Trophoblast cell (in vitro differentiated cells and primary cell): ENCODE measurements around the gene AMPH.

Source experiments
- DNase-seq, 2 donors: peaks; one replicate each; pipeline ENCODE4 v3.0.0-alpha.2; 2016
- H2AFZ ChIP-seq: 2 replicates; pipeline ENCODE4 v1.6.1; 2013; ENCODE audit warnings: low read length, moderate library complexity, mild to moderate bottlenecking; ENCODE audit not compliant: insufficient read depth, poor library complexity
- H2AK5ac ChIP-seq: 2 replicates; pipeline ENCODE4 v1.6.1; 2013; ENCODE audit warnings: mild to moderate bottlenecking, low read length
- H2BK120ac ChIP-seq: 2 replicates; pipeline ENCODE4 v1.6.1; 2013; ENCODE audit warnings: low read length, mild to moderate bottlenecking, moderate library complexity; ENCODE audit not compliant: insufficient read depth, poor library complexity
- H2BK12ac ChIP-seq: 2 replicates; pipeline ENCODE4 v1.6.1; 2013; ENCODE audit warnings: mild to moderate bottlenecking, low read length, moderate library complexity
- H2BK5ac ChIP-seq: 2 replicates; pipeline ENCODE4 v1.6.1; 2013; ENCODE audit warnings: low read length, low read depth, moderate library complexity, mild to moderate bottlenecking; ENCODE audit not compliant: poor library complexity
- H3K14ac ChIP-seq: 2 replicates; pipeline ENCODE4 v1.6.1; 2013; ENCODE audit warnings: mild to moderate bottlenecking, low read length
- H3K18ac ChIP-seq: 2 replicates; pipeline ENCODE4 v1.6.1; 2013; ENCODE audit warnings: mild to moderate bottlenecking, low read length
- H3K23ac ChIP-seq: 2 replicates; pipeline ENCODE4 v1.6.1; 2013; ENCODE audit warnings: low read length
- H3K27ac ChIP-seq: 2 replicates; pipeline ENCODE4 v1.5.1; 2013; ENCODE audit warnings: low read depth, mild to moderate bottlenecking, inconsistent platforms, low read length, moderate library complexity
- H3K27me3 ChIP-seq: 2 replicates; pipeline ENCODE4 v1.6.1; 2013; ENCODE audit warnings: inconsistent platforms, mild to moderate bottlenecking, low read length, moderate library complexity; ENCODE audit not compliant: insufficient read depth
- H3K36me3 ChIP-seq, 2 experiments: 1 replicate in 1 of 2; 2 replicates in 1 of 2; pipeline ENCODE4 v1.6.1; 2013; ENCODE audit warnings: low read length in 2 of 2, mild to moderate bottlenecking in 2 of 2, moderate library complexity in 1 of 2; ENCODE audit not compliant: insufficient read depth in 2 of 2, control insufficient read depth in 1 of 2
- H3K4ac ChIP-seq: 2 replicates; pipeline ENCODE4 v1.6.1; 2013; ENCODE audit warnings: low read depth, mild to moderate bottlenecking, low read length, moderate library complexity
- H3K4me1 ChIP-seq, 2 experiments: 1 replicate in 1 of 2; 2 replicates in 1 of 2; pipeline ENCODE4 v1.6.1; 2013; ENCODE audit warnings: low read length in 2 of 2, mild to moderate bottlenecking in 2 of 2, moderate library complexity in 1 of 2; ENCODE audit not compliant: insufficient read depth in 2 of 2, control insufficient read depth in 1 of 2
- H3K4me2 ChIP-seq: 2 replicates; pipeline ENCODE4 v1.6.1; 2013; ENCODE audit warnings: inconsistent platforms, mild to moderate bottlenecking, low read length, moderate library complexity
- H3K4me3 ChIP-seq: 2 replicates; pipeline ENCODE4 v1.5.1; 2013; ENCODE audit warnings: mild to moderate bottlenecking, low read depth, low read length, inconsistent platforms
- H3K79me1 ChIP-seq: one replicate; pipeline ENCODE4 v1.6.1; 2013; ENCODE audit warnings: low read length
- H3K79me2 ChIP-seq: 2 replicates; pipeline ENCODE4 v1.6.1; 2013; ENCODE audit warnings: low read length, mild to moderate bottlenecking; ENCODE audit not compliant: control insufficient read depth, insufficient read depth, poor library complexity
- H3K9ac ChIP-seq: 2 replicates; pipeline ENCODE4 v1.6.1; 2013; ENCODE audit warnings: mild to moderate bottlenecking, low read length
- H3K9me3 ChIP-seq: 2 replicates; pipeline ENCODE4 v1.6.1; 2013; ENCODE audit warnings: low read depth, mild to moderate bottlenecking, control low read depth, inconsistent platforms, low read length; ENCODE audit not compliant: insufficient read depth
- H4K12ac ChIP-seq: 2 replicates; pipeline ENCODE4 v1.6.1; 2013; ENCODE audit warnings: low read depth, mild to moderate bottlenecking, low read length, moderate library complexity
- H4K8ac ChIP-seq: 2 replicates; pipeline ENCODE4 v1.6.1; 2013; ENCODE audit warnings: low read depth, mild to moderate bottlenecking, low read length, moderate library complexity
- H4K91ac ChIP-seq: one replicate; pipeline ENCODE4 v1.6.1; 2013; ENCODE audit warnings: low read depth, mild to moderate bottlenecking, low read length, moderate library complexity
- WGBS: extraction: QIAGEN DNeasy Blood & Tissue Kit; methylation state at CpG from one replicate; pipeline ENCODE4 v1.1.7; 2013; ENCODE audit warnings: missing lambda C conversion rate; ENCODE audit not compliant: insufficient read length, insufficient coverage; ENCODE audit errors: extremely low coverage; 5-methylcytosine and 5-hydroxymethylcytosine counted together

AMPH gene

DNA sequence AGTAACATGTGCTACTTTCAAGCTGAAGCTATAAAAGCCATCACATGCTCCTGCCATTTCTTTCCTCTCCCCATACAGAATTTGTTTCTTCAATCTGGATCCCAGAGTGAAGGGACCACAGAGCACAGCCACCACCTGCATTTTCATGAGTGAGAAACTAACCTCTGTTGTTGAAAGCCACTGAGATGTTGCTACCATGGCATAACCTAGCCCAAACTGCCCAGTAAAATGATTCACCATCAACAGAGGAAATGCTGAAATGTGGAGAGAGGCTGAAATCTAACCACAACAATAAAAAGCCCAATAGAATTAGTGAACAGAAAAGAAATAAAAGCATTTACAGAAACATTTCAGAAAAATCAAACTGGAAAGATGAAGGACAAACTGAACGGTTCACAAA lies 125.2 kb downstream of the AMPH start:
- H3K79me1 ChIP-seq: no peaks in the 10 kb centered on the region
- no peak for DNase-seq
- H2AFZ ChIP-seq: no peak overlapping the region
- H3K4me1 ChIP-seq: no peaks in the 10 kb centered on the region
- H3K18ac ChIP-seq: no peak overlapping the region
- no CpG with 5 or more reads among the region's 1 CpG for WGBS
- H3K9ac ChIP-seq: no peak overlapping the region
- H3K23ac ChIP-seq: no peak overlapping the region
- no peaks in the 10 kb centered on the region for H3K79me2 ChIP-seq
- H2AK5ac ChIP-seq: no peak overlapping the region
- H3K27ac ChIP-seq: no peak overlapping the region
- no peak overlapping the region for H2BK5ac ChIP-seq
- H4K8ac ChIP-seq: no peak overlapping the region
- H3K4ac ChIP-seq: no peak overlapping the region
- no peak overlapping the region for H2BK12ac ChIP-seq
- no peaks in the 10 kb centered on the region for H3K36me3 ChIP-seq
- H3K27me3 ChIP-seq: no peaks in the 10 kb centered on the region
- H3K9me3 ChIP-seq: peaks cover 2% of the 10 kb centered on the region
- H3K4me3 ChIP-seq: no peak overlapping the region
- H2BK120ac ChIP-seq: no peak overlapping the region
- no peak overlapping the region for H3K4me2 ChIP-seq
- H4K12ac ChIP-seq: no peak overlapping the region
- no peak overlapping the region for H4K91ac ChIP-seq
- H3K14ac ChIP-seq: no peak overlapping the region

DNA sequence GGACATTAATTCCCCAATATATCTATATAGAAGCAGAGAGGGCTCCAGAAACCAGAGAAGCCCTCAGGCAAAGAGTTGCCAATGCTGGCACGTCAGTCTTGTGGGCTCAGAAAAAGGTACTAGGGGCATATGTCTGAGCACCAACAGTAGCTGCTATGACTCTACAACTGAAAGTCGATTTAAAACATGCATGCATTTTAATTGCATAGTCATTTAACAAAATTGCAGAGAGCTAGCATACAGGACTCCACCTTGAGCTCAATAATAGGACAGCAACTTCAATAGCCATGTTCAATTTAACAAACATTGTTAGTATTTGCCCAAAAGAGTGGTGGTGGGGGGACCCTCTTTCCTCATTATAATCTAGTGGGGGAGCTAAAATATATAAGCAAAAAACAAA lies 126.5 kb downstream of the AMPH start:
- H2BK5ac ChIP-seq: no peak overlapping the region
- no peaks in the 10 kb centered on the region for H3K79me2 ChIP-seq
- no peaks in the 10 kb centered on the region for H3K36me3 ChIP-seq
- no peak overlapping the region for H3K18ac ChIP-seq
- H3K14ac ChIP-seq: no peak overlapping the region
- no peak overlapping the region for H4K8ac ChIP-seq
- no peak overlapping the region for H4K91ac ChIP-seq
- H3K23ac ChIP-seq: no peak overlapping the region
- H3K4me1 ChIP-seq: no peaks in the 10 kb centered on the region
- H3K27ac ChIP-seq: no peak overlapping the region
- H3K27me3 ChIP-seq: no peaks in the 10 kb centered on the region
- no peak overlapping the region for H3K4me2 ChIP-seq
- H3K4me3 ChIP-seq: no peak overlapping the region
- DNase-seq: no peak
- H2BK120ac ChIP-seq: no peak overlapping the region
- H3K79me1 ChIP-seq: no peaks in the 10 kb centered on the region
- H2AFZ ChIP-seq: no peak overlapping the region
- WGBS: no CpG with 5 or more reads among the region's 2 CpGs
- H3K9ac ChIP-seq: no peak overlapping the region
- H2BK12ac ChIP-seq: no peak overlapping the region
- no peak overlapping the region for H3K4ac ChIP-seq
- peaks cover 2% of the 10 kb centered on the region for H3K9me3 ChIP-seq
- no peak overlapping the region for H2AK5ac ChIP-seq
- no peak overlapping the region for H4K12ac ChIP-seq

GRCh38 chr7:38502848-38503247 lies 128.3 kb downstream of the AMPH start:
- no peak overlapping the region for H2BK12ac ChIP-seq
- H2BK5ac ChIP-seq: no peak overlapping the region
- no peak for DNase-seq
- no peak overlapping the region for H3K23ac ChIP-seq
- no peaks in the 10 kb centered on the region for H3K4me1 ChIP-seq
- no peaks in the 10 kb centered on the region for H3K36me3 ChIP-seq
- H3K27me3 ChIP-seq: no peaks in the 10 kb centered on the region
- H2AFZ ChIP-seq: no peak overlapping the region
- H4K12ac ChIP-seq: no peak overlapping the region
- no CpG with 5 or more reads among the region's 6 CpGs for WGBS
- no peak overlapping the region for H3K14ac ChIP-seq
- no peak overlapping the region for H2BK120ac ChIP-seq
- no peak overlapping the region for H3K18ac ChIP-seq
- H3K27ac ChIP-seq: no peak overlapping the region
- no peak overlapping the region for H4K8ac ChIP-seq
- no peak overlapping the region for H3K4ac ChIP-seq
- no peak overlapping the region for H2AK5ac ChIP-seq
- H3K4me2 ChIP-seq: no peak overlapping the region
- no peak overlapping the region for H3K9ac ChIP-seq
- peaks cover 2% of the 10 kb centered on the region for H3K9me3 ChIP-seq
- no peak overlapping the region for H3K4me3 ChIP-seq
- H4K91ac ChIP-seq: no peak overlapping the region
- H3K79me1 ChIP-seq: no peaks in the 10 kb centered on the region
- no peaks in the 10 kb centered on the region for H3K79me2 ChIP-seq

DNA sequence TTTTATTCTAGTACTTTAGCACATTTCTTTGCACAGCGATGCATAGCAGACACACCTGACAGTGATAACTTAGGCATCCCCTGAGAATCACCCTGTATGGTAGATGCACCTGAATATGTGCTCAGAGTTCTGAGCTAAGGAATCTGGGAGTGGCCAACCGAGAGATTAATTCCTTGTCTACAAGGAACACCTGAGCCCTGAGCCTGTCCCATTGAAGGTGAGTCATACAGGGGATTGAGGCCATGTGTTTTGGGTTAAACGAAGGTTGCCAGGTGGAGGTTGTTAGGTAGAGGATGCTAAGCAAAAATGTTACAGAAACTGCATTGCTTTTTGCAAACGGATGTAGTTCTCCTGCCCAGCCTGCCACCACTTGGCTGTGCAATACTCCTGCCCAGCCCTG lies 128.9 kb downstream of the AMPH start:
- Histone ChIP-seq H2AFZ (no peak overlapping the region), H3K23ac (no peak overlapping the region), H3K9ac (no peak overlapping the region), H4K12ac (no peak overlapping the region), H2BK120ac (no peak overlapping the region), H4K91ac (no peak overlapping the region), H3K4me3 (no peak overlapping the region), H3K4me1 (no peaks in the 10 kb centered on the region), H3K14ac (no peak overlapping the region), H3K9me3 (peaks cover 2% of the 10 kb centered on the region), H3K36me3 (no peaks in the 10 kb centered on the region), H3K27ac (no peak overlapping the region), H3K27me3 (no peaks in the 10 kb centered on the region), H4K8ac (no peak overlapping the region), H2BK12ac (no peak overlapping the region), H3K18ac (no peak overlapping the region), H3K79me2 (no peaks in the 10 kb centered on the region), H2AK5ac (no peak overlapping the region), H3K4ac (no peak overlapping the region), H3K79me1 (no peaks in the 10 kb centered on the region), H3K4me2 (no peak overlapping the region), H2BK5ac (no peak overlapping the region)
- WGBS: no CpG with 5 or more reads among the region's 4 CpGs
- DNase-seq: no peak
